Measurements from ENCODE around the gene ANXA2R. TPM values are rescaled to one million over a fixed set of nuclear protein-coding genes. Genes with fewer than 3 reads are reported as not detected.
"Not testable (repeated sequence)": the region's sequence is repeated elsewhere in the genome, so short reads cannot be mapped to it uniquely, and the experiment has no call there.

ANXA2R gene
- polyA plus RNA-seq, 1 of the 3 experiments (the other 2 are of a cell fraction): 1.9 TPM

DNA sequence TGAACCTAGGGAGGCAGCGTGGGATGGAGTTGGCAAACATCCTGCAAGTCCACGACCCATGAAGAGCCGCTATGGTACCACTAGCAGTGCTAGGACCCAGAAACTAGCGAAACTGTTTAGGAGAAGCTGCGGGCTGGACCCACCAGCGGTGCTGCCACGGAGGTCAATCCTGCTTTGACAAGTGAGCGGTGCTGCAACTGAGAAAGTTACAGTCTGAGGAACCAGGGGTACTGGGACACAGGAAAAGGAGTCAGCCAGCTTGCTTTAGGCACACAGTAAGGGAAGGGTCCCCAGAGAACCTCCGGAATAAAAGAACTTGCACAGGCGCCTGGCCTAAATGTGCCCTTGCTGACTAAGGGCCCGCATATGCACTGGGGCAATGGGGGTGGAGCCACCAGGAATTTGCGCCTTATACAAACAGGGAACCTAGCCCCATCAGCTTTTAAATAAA, 23.6 kb upstream of the ANXA2R start:
- 90% methylated on average over 12 of the region's 12 CpGs for WGBS (ENCODE audit: low lambda C conversion rate)
- Histone ChIP-seq H3K4me3 (ENCODE audit: low read depth in 2 of 2, low read length in 1 of 2) (no peak overlapping the region), H3K27me3 (ENCODE audit: insufficient read depth) (no peaks in the 10 kb centered on the region), H2AFZ (ENCODE audit: low read depth) (no peak overlapping the region), H3K4me2 (peak overlapping the region; percentile 91; the same call in 1 of the 2 replicates), H3K4me1 (ENCODE audit: control insufficient read depth in 1 of 2, insufficient read depth in 2 of 2, low read depth in 1 of 2, low read length in 1 of 2) (peaks cover 8 to 12% of the 10 kb centered on the region in 2 experiments; a peak in 3 of 4 replicates), H3K9me2 (no peaks in the 10 kb centered on the region), H3K79me2 (ENCODE audit: insufficient read depth) (peaks cover 71% of the 10 kb centered on the region), H4K20me1 (ENCODE audit: insufficient read depth) (no peaks in the 10 kb centered on the region), H3K36me3 (replicated peaks in 1 of 2; ENCODE audit: control insufficient read depth in 1 of 2, insufficient read depth in 2 of 2, low read length in 1 of 2) (peaks cover 0 to 1% of the 10 kb centered on the region in 2 experiments), H3K27ac (ENCODE audit: low read depth in 2 of 2, low read length in 1 of 2) (peak overlapping the region in 1 of 2 experiments; percentile 90; a peak in 1 of 4 replicates), H3K9ac (no peak overlapping the region), H3F3A (replicated peaks; ENCODE audit: insufficient read depth) (peaks cover 15% of the 10 kb centered on the region), H3K9me3 (no peaks in the 10 kb centered on the region)
- CTCF ChIA-PET: interaction anchor here (1.0 to 3.2 kb wide), 6 partner anchors 14 to 326 kb away, joined by 3 to 21 read pairs (median 4); no protein-coding TSS in a partner anchor
- TF ChIP-seq, protein P1, sequence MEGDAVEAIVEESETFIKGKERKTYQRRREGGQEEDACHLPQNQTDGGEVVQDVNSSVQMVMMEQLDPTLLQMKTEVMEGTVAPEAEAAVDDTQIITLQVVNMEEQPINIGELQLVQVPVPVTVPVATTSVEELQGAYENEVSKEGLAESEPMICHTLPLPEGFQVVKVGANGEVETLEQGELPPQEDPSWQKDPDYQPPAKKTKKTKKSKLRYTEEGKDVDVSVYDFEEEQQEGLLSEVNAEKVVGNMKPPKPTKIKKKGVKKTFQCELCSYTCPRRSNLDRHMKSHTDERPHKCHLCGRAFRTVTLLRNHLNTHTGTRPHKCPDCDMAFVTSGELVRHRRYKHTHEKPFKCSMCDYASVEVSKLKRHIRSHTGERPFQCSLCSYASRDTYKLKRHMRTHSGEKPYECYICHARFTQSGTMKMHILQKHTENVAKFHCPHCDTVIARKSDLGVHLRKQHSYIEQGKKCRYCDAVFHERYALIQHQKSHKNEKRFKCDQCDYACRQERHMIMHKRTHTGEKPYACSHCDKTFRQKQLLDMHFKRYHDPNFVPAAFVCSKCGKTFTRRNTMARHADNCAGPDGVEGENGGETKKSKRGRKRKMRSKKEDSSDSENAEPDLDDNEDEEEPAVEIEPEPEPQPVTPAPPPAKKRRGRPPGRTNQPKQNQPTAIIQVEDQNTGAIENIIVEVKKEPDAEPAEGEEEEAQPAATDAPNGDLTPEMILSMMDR (IDR thresholded peaks at IDR 0.05): no peak
- TF ChIP-seq FOSL2 (IDR thresholded peaks at IDR 0.05; ENCODE audit: borderline replicate concordance, low read depth) (no peak), MEF2A (IDR thresholded peaks at IDR 0.05; ENCODE audit: borderline replicate concordance, low read depth) (no peak)
- no peak for DNase-seq
- POLR2A ChIA-PET: interaction anchor here (3.5 kb wide), 1 partner anchor 57 kb away, joined by 17 read pairs; the partner anchor contains the start of gene ZNF131

DNA sequence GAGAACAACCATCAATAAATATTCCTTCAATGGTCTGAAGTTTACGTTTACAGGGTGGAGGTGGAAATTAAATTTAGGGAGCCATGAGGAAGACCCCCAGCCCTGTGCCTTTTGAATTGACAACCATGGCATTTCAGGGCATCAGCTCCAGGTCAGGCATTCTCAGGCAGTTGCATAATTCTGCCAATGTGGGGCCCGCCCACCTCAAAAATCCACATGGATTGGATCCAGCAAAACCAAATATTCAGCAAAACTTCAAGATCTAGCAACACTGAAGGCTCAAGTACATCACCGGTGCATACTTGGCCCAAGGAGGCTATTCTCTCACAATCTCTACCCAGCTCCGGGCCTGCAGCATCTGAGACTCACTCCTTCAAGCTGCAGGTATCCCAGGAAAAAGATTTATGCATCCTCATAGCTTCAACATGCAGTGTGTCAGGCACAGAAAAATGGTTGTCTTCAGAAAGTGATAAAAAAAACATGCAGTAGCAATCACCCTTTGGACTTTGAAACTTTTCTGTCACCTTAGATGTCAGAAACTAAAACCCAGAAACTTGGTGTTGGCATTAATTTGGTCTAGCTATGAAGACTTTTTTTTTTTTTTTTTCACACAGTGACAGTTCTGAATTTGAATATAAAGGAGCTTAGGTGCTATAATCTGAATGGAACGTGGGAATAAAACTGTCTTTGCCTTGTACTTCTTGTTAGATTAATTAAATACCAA, 21.4 kb upstream of the ANXA2R start:
- Histone ChIP-seq H3K4me1 (ENCODE audit: control insufficient read depth in 1 of 2, insufficient read depth in 2 of 2, low read depth in 1 of 2, low read length in 1 of 2) (no peaks in the 10 kb centered on the region; a peak in 2 of 4 replicates), H3K4me2 (no peak overlapping the region), H3K36me3 (replicated peaks in 1 of 2; ENCODE audit: control insufficient read depth in 1 of 2, insufficient read depth in 2 of 2, low read length in 1 of 2) (no peaks in the 10 kb centered on the region), H3K9me3 (no peaks in the 10 kb centered on the region), H3K79me2 (ENCODE audit: insufficient read depth) (peaks cover 69% of the 10 kb centered on the region), H3K9ac (no peak overlapping the region), H3K27me3 (ENCODE audit: insufficient read depth) (no peaks in the 10 kb centered on the region), H3F3A (replicated peaks; ENCODE audit: insufficient read depth) (peaks cover 15% of the 10 kb centered on the region), H2AFZ (ENCODE audit: low read depth) (no peak overlapping the region), H3K9me2 (no peaks in the 10 kb centered on the region), H3K4me3 (ENCODE audit: low read depth in 2 of 2, low read length in 1 of 2) (no peak overlapping the region), H3K27ac (ENCODE audit: low read depth in 2 of 2, low read length in 1 of 2) (no peak overlapping the region), H4K20me1 (ENCODE audit: insufficient read depth) (no peaks in the 10 kb centered on the region)
- 87% methylated on average over 4 of the region's 5 CpGs for WGBS (ENCODE audit: low lambda C conversion rate)
- CTCF ChIA-PET: interaction anchor here (1.0 to 1.3 kb wide), 2 partner anchors 10 to 20 kb away, joined by 5 read pairs; no protein-coding TSS in a partner anchor
- TF ChIP-seq YY1 (IDR thresholded peaks at IDR 0.05; ENCODE audit: low read depth): no peak
- no peak for TF ChIP-seq NFIC (IDR thresholded peaks at IDR 0.05; ENCODE audit: borderline replicate concordance)
- TF ChIP-seq, protein P2, sequence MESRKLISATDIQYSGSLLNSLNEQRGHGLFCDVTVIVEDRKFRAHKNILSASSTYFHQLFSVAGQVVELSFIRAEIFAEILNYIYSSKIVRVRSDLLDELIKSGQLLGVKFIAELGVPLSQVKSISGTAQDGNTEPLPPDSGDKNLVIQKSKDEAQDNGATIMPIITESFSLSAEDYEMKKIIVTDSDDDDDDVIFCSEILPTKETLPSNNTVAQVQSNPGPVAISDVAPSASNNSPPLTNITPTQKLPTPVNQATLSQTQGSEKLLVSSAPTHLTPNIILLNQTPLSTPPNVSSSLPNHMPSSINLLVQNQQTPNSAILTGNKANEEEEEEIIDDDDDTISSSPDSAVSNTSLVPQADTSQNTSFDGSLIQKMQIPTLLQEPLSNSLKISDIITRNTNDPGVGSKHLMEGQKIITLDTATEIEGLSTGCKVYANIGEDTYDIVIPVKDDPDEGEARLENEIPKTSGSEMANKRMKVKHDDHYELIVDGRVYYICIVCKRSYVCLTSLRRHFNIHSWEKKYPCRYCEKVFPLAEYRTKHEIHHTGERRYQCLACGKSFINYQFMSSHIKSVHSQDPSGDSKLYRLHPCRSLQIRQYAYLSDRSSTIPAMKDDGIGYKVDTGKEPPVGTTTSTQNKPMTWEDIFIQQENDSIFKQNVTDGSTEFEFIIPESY (IDR thresholded peaks at IDR 0.05; ENCODE audit: borderline replicate concordance, low read depth): no peak
- no peak for TF ChIP-seq TAF1 (IDR thresholded peaks at IDR 0.05; ENCODE audit: borderline replicate concordance, low read depth, low read length)
- TF ChIP-seq RXRA (IDR thresholded peaks at IDR 0.05; ENCODE audit: borderline replicate concordance, low read depth): no peak
- DNase-seq: no peak
- POLR2A ChIA-PET: no interaction called here

DNA sequence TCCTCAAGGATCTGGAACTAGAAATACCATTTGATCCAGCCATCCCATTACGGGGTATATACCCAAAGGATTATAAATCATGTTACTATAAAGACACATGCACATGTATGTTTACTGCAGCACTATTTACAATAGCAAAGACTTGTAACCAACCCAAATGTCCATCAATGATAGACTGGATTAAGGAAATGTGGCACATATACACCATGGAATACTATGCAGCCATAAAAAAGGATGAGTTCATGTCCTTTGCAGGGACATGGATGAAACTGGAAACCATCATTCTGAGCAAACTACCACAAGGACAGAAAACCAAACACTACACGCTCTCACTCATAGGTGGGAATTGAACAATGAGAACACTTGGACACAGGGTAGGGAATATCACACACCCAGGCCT, 19.9 kb upstream of the ANXA2R start:
- H3K27me3 ChIP-seq (ENCODE audit: insufficient read depth); H3F3A ChIP-seq (replicated peaks; ENCODE audit: insufficient read depth); POLR2A ChIA-PET; H2AFZ ChIP-seq (ENCODE audit: low read depth); H4K20me1 ChIP-seq (ENCODE audit: insufficient read depth); H3K27ac ChIP-seq (ENCODE audit: low read depth in 2 of 2, low read length in 1 of 2); H3K4me3 ChIP-seq (ENCODE audit: low read depth in 2 of 2, low read length in 1 of 2); H3K4me1 ChIP-seq (ENCODE audit: control insufficient read depth in 1 of 2, insufficient read depth in 2 of 2, low read depth in 1 of 2, low read length in 1 of 2); CTCF ChIA-PET; H3K36me3 ChIP-seq (replicated peaks in 1 of 2; ENCODE audit: control insufficient read depth in 1 of 2, insufficient read depth in 2 of 2, low read length in 1 of 2); DNase-seq; H3K4me2 ChIP-seq; H3K9ac ChIP-seq; H3K9me3 ChIP-seq; H3K9me2 ChIP-seq: not testable (repeated sequence)
- peaks cover 67% of the 10 kb centered on the region for H3K79me2 ChIP-seq (ENCODE audit: insufficient read depth)
- WGBS (ENCODE audit: low lambda C conversion rate): 96% methylated on average over 2 of the region's 2 CpGs

DNA sequence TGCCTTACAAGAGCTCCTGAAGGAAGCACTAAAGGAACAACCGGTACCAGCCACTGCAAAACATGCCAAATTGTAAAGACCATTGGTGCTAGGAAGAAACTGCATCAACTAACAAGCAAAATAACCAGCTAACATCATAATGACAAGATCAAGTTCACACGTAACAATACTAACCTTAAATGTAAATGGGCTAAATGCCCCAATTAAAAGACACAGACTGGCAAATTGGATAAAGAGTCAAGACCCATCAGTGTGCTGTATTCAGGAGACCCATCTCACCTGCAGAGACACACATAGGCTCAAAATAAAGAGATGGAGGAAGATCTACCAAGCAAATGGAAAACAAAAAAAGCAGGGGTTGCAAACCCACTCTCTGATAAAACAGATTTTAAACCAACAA, 15.0 kb upstream of the ANXA2R start:
- H3K36me3 ChIP-seq (replicated peaks in 1 of 2; ENCODE audit: control insufficient read depth in 1 of 2, insufficient read depth in 2 of 2, low read length in 1 of 2); H2AFZ ChIP-seq (ENCODE audit: low read depth); H3K4me2 ChIP-seq; H3K9me3 ChIP-seq; POLR2A ChIA-PET; DNase-seq; H3K27me3 ChIP-seq (ENCODE audit: insufficient read depth); H4K20me1 ChIP-seq (ENCODE audit: insufficient read depth); H3K9ac ChIP-seq; H3F3A ChIP-seq (replicated peaks; ENCODE audit: insufficient read depth); H3K27ac ChIP-seq (ENCODE audit: low read depth in 2 of 2, low read length in 1 of 2); H3K9me2 ChIP-seq; H3K4me1 ChIP-seq (ENCODE audit: control insufficient read depth in 1 of 2, insufficient read depth in 2 of 2, low read depth in 1 of 2, low read length in 1 of 2); H3K4me3 ChIP-seq (ENCODE audit: low read depth in 2 of 2, low read length in 1 of 2); CTCF ChIA-PET: not testable (repeated sequence)
- WGBS (ENCODE audit: low lambda C conversion rate): 83% methylated on average over 2 of the region's 2 CpGs
- peaks cover 44% of the 10 kb centered on the region for H3K79me2 ChIP-seq (ENCODE audit: insufficient read depth)
